ENCODE results near the gene CEP78.

DNA sequence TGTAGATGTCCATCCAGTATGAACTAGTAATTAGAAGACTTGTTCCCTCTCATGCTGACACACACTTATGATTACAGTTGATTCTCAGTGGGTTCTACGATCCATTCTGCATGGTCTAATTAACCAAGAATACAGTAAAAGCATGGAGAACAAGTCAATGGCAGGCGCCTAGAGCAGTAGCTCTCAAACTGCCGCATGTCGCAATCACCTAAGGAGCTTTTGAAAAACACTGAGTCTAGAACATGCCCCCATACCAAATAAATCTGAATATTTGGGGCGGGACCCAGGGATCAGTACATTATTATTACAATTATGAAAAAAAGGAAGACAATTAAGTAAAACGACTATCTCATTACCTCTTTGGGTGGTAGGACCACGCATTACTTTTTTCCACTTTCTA lies 26.7 kb upstream of the CEP78 start:
- TF ChIP-seq, protein P1, sequence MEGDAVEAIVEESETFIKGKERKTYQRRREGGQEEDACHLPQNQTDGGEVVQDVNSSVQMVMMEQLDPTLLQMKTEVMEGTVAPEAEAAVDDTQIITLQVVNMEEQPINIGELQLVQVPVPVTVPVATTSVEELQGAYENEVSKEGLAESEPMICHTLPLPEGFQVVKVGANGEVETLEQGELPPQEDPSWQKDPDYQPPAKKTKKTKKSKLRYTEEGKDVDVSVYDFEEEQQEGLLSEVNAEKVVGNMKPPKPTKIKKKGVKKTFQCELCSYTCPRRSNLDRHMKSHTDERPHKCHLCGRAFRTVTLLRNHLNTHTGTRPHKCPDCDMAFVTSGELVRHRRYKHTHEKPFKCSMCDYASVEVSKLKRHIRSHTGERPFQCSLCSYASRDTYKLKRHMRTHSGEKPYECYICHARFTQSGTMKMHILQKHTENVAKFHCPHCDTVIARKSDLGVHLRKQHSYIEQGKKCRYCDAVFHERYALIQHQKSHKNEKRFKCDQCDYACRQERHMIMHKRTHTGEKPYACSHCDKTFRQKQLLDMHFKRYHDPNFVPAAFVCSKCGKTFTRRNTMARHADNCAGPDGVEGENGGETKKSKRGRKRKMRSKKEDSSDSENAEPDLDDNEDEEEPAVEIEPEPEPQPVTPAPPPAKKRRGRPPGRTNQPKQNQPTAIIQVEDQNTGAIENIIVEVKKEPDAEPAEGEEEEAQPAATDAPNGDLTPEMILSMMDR (IDR thresholded peaks at IDR 0.05 in 8 of 11, conservative IDR thresholded peaks at IDR 0.05 in 3 of 11), result no peak
- TF ChIP-seq POLR2AphosphoS5 (IDR thresholded peaks at IDR 0.05), result no peak
